GM10266 (cell line): ENCODE data around the gene PTPRM.

Source experiments
- DNase-seq: peaks from one replicate; pipeline ENCODE4 v3.0.0; 2012; ENCODE audit errors: extremely low spot score
- TF ChIP-seq, protein P1 (sequence below): IDR thresholded peaks from 2 replicates; pipeline ENCODE4 v1.5.1; 2012; ENCODE audit warnings: mild to moderate bottlenecking, low read depth; ENCODE audit not compliant: control insufficient read depth, insufficient read depth; ENCODE audit errors: missing control alignments

Gene PTPRM

DNA sequence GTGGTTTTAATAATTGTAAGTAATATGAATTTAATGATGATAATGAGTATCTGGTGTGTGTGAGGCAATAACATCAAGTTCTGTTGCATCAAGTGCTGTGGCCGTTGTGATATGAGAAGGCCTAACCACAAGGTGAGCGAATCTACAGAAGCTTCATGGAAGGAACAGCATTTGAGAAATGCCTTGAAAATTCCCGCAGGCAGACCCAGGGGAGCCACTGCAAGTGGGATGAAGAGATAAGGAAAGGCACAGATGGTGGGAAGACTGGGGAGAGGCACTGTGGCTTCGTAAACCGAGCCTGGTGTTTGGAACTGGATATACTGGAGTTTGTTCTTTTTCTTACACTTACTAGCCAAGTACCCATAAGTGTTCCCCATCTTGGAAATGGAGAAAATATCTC, 357.5 kb downstream of the PTPRM start:
- TF ChIP-seq, protein P1, sequence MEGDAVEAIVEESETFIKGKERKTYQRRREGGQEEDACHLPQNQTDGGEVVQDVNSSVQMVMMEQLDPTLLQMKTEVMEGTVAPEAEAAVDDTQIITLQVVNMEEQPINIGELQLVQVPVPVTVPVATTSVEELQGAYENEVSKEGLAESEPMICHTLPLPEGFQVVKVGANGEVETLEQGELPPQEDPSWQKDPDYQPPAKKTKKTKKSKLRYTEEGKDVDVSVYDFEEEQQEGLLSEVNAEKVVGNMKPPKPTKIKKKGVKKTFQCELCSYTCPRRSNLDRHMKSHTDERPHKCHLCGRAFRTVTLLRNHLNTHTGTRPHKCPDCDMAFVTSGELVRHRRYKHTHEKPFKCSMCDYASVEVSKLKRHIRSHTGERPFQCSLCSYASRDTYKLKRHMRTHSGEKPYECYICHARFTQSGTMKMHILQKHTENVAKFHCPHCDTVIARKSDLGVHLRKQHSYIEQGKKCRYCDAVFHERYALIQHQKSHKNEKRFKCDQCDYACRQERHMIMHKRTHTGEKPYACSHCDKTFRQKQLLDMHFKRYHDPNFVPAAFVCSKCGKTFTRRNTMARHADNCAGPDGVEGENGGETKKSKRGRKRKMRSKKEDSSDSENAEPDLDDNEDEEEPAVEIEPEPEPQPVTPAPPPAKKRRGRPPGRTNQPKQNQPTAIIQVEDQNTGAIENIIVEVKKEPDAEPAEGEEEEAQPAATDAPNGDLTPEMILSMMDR = no peak
- DNase-seq = no peak

DNA sequence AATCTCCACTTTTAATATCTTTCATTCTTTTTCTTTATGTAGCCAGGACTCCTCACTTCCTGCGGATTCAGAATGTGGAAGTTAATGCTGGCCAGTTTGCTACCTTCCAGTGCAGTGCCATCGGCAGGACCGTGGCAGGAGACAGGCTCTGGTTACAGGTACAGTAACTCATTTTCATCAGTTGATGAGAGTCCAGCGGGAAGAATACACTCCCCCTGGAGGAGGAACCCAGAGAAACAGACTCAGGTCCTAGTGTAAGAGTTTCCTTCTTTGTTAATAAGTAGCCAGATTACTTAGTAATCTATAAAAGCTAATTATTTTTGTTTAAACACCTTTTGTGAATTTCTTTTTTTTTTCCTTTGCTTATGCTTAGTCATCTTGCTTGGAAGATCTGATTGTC, 359.4 kb downstream of the PTPRM start:
- no peak for DNase-seq
- TF ChIP-seq, protein P1 = no peak

DNA sequence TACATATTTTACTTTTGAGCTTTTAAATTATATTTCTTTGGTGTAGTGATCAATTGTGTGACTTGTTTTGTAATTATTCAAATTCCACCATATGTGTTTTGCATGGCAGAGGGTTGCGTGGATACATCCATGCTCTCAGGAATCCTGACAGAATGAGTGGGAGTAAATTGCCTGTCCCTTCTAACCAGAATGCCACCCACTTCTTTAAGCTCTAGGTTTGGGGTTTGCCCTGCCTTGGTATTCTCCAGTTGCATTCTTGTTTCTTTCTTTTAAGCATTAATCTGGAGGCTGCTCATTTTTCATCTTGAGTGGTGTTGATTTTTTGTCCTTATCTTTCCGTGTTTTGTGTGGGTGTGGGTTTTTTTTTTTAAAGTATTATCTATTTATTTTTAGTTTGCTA, 360.0 kb downstream of the PTPRM start:
- no peak for DNase-seq
- TF ChIP-seq, protein P1 = no peak

DNA sequence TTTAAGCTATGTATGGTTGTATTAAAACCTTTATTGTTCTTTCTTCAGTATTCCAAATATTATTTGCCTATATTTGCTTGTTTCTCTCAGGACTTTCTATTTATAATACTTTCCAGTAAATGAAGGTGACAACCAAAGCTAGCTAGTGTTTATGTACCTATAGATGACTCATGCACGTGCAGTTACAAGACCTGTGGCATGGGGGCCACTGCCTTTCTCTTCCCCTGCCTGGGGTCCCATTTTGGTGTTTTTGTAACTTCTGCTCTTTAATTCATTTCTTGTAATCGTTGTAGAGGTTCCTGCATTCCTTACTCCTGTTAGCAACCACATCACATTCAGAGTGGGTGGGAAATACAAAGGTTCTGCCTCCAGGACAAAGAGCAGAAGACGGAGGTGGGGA, 364.6 kb downstream of the PTPRM start:
- TF ChIP-seq, protein P1 = no peak
- DNase-seq = no peak

DNA sequence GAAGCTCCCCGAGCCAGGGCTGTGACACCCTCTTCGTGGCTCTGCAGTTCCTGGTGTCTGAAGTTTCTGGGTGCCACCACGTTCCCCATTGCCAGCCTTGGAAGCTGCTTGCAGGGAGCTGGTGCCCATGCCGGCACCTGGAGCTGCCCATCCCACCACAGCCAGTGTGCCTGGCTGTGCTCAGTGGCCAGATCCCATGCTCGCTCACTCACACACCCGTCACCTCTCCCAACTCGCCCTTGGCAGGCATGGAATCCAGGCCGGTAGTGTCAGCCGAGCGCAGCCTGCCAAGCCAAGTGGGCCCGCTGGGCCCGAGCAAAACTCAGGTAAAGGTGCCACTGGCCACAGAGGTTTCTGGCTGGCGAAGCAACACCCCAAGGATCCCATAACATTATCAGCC, 370.2 kb downstream of the PTPRM start:
- TF ChIP-seq, protein P1 = no peak
- no peak for DNase-seq

DNA sequence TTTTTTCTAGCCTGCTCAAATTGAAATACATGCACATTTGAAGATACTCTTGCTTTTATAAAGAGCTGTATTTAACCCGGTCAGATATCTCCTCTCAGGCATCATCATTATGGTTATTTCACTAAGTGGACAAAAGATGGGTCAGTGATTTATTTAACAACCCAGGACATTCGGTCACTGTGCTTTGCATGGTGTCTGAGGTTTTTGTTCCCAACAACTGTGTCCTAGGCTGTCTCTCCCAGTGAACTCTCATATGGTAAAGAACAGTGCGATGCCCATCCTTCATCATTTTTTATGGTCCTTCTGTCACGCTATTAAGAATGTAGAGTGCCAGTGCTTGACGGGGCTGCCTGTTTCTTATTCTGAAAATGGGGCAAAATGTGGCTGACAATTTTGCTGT, 372.4 kb downstream of the PTPRM start:
- TF ChIP-seq, protein P1 = no peak

DNA sequence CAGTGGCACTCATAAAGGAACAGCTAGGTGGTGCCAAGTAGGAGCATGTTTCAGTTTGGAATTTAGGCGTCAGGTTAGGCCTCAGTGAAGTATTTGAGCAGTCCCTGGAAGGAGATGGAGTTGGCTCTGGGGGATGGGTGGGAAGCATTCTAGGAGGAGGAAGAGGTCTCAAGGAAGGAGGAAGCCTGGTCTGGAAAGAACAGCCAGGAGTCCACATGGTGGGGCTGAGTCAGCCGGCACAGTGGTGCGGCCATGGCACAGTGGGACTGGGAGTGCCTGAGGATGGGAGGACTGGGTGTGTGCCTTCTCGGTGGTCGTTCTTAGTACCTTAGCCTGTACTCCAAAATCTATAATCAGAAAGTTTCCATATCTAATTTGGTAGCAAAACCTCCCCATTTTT, 373.3 kb downstream of the PTPRM start:
- no peak for DNase-seq
- TF ChIP-seq, protein P1 = no peak

More for the DNA sequence above, 372.4 kb downstream of the PTPRM start:
- DNase-seq = no peak
